Stimulated activated CD8-positive, alpha-beta memory T cell treated with anti-CD3 and anti-CD28 coated beads, Interleukin-7, amount 100 ng/mL, for 1 hour (primary cell): ENCODE results near the gene IFT80.
"Not testable (repeated sequence)": the region's sequence is repeated elsewhere in the genome, so short reads cannot be mapped to it uniquely, and the experiment has no call there.

Source experiments
- DNase-seq, 2 donors: peaks; one replicate each; pipeline ENCODE4 v3.0.0-alpha.2; 2020; ENCODE audit warnings: low read depth in 2 of 2

Gene IFT80

GRCh38 chr3:160265088-160265487 lies 133.9 kb downstream of the IFT80 start:
- DNase-seq: no peak

GRCh38 chr3:160260587-160261270 lies 138.3 kb downstream of the IFT80 start:
- DNase-seq: no peak

GRCh38 chr3:160259589-160259988 lies 139.4 kb downstream of the IFT80 start:
- no peak for DNase-seq

GRCh38 chr3:160257606-160258005 lies 141.4 kb downstream of the IFT80 start:
- DNase-seq: no peak

GRCh38 chr3:160253298-160253697 lies 145.7 kb downstream of the IFT80 start:
- DNase-seq: no peak

- DNase-seq: no peak
These were observed 151.3 kb downstream of the IFT80 start for GRCh38 chr3:160247766-160248165.

GRCh38 chr3:160245261-160245800 lies 153.7 kb downstream of the IFT80 start:
- DNase-seq: no peak

GRCh38 chr3:160240719-160241118 lies 158.3 kb downstream of the IFT80 start:
- not testable (repeated sequence) for DNase-seq

- DNase-seq: no peak
These were observed 167.0 kb downstream of the IFT80 start for GRCh38 chr3:160232014-160232413.

GRCh38 chr3:160227419-160227818 lies 171.6 kb downstream of the IFT80 start:
- DNase-seq: no peak

- DNase-seq: no peak
These were observed 172.8 kb downstream of the IFT80 start for GRCh38 chr3:160226026-160226907.

GRCh38 chr3:160225176-160226025 lies 173.6 kb downstream of the IFT80 start, which contains the start of gene C3orf80:
TSS of gene C3orf80 (plus strand) at chr3:160225422. CDS start at chr3:160225636, 214 bp downstream.
- DNase-seq: no peak

- DNase-seq: no peak
These were observed 174.2 kb downstream of the IFT80 start for GRCh38 chr3:160224811-160225175.

- no peak for DNase-seq
These were observed 174.8 kb downstream of the IFT80 start for GRCh38 chr3:160224256-160224655.

- no peak for DNase-seq
These were observed 178.0 kb downstream of the IFT80 start for GRCh38 chr3:160221019-160221418.

GRCh38 chr3:160220038-160220437 lies 179.0 kb downstream of the IFT80 start:
- DNase-seq: no peak

GRCh38 chr3:160218136-160218535 lies 180.9 kb downstream of the IFT80 start:
- no peak for DNase-seq

GRCh38 chr3:160217675-160218074 lies 181.3 kb downstream of the IFT80 start:
- no peak for DNase-seq

GRCh38 chr3:160213191-160213590 lies 185.8 kb downstream of the IFT80 start:
- no peak for DNase-seq

- DNase-seq: no peak
These were observed 188.2 kb downstream of the IFT80 start for GRCh38 chr3:160210799-160211221.

GRCh38 chr3:160210341-160210740 lies 188.7 kb downstream of the IFT80 start:
- no peak for DNase-seq
